Sigmoid colon (tissue), 3 donors: ENCODE measurements around the gene NID1.

Experiments used
- CTCF ChIP-seq, 4 experiments: fragments of 450-650 bp in 3 of 4; fragments of 200-600 bp in 1 of 4; IDR thresholded peaks; one replicate each; pipeline ENCODE4 v1.5.1; 2016 to 2019; ENCODE audit warnings: antibody characterized with exemption in 4 of 4, mild to moderate bottlenecking in 3 of 4, moderate library complexity in 2 of 4
- POLR2A ChIP-seq, 2 donors: fragments of 450-650 bp; IDR thresholded peaks; one replicate each; pipeline ENCODE4 v1.6.1; 2016; ENCODE audit warnings: antibody characterized with exemption in 2 of 2, mild to moderate bottlenecking in 2 of 2, moderate library complexity in 2 of 2

GRCh38 chr1:235971571-235972310, 93.1 kb downstream of the NID1 start:
- peak; percentile 37 to 50 for TF ChIP-seq POLR2A (IDR thresholded peaks at IDR 0.05)
- peak; percentile 76 to 82 (median 78) for TF ChIP-seq CTCF (IDR thresholded peaks at IDR 0.05)
